ENCODE data around the gene SEH1L.
A peak's percentile ranks its signal among the peaks of the same experiment; 100 is the strongest.
"Not testable (repeated sequence)": the region's sequence is repeated elsewhere in the genome, so short reads cannot be mapped to it uniquely, and the experiment has no call there.

Gene SEH1L

DNA sequence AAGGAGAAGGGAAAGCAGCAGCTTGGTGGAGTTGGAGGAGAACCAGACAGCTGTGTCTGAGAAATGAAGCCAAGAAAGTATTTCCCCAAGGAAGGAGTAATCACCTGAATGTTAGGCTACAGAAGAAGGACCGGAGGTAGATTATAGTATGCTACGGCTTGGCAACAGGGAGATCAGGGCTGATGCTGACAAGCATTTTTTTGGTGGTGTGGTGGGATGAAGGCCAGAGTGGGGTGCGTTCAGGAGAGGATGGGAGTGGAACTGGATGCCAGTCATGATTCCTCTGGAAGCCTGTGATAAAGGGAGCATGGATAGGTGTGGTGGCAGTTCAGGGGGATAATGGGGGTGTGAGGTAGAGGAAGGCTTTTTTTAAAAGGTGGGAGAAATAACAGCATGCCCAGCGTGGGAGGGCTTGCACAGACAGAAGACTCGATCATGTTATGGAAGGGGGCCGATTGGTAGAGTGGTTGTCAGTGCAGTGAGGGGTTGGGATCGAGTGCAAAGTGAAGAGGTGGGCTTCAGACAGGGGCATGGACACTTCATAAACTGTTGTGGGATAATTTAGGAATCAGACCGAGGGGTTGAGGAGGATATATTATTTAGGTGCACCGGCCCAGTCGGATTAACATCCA, 49.0 kb downstream of the SEH1L start:
- DNase-seq = no peak

DNA sequence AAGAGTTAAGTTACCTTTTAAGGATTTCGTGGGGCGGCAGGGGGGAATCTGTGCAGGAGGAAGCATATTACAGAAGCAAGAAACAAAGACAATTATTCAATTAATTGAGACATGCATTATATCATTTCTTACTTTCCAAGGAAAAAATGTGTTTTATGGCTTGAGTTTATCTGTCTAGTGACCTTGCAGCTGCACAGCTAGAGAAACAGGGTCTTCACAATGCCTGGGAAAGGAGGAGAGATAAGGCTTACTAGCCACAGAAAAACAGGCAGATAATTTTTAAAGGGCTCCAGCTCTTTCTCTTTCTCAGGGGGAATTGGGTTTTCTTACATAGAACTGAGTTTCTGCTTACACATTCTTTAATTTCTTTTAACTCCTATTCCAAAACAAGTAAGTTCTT, 49.5 kb downstream of the SEH1L start:
- DNase-seq = not testable (repeated sequence)

DNA sequence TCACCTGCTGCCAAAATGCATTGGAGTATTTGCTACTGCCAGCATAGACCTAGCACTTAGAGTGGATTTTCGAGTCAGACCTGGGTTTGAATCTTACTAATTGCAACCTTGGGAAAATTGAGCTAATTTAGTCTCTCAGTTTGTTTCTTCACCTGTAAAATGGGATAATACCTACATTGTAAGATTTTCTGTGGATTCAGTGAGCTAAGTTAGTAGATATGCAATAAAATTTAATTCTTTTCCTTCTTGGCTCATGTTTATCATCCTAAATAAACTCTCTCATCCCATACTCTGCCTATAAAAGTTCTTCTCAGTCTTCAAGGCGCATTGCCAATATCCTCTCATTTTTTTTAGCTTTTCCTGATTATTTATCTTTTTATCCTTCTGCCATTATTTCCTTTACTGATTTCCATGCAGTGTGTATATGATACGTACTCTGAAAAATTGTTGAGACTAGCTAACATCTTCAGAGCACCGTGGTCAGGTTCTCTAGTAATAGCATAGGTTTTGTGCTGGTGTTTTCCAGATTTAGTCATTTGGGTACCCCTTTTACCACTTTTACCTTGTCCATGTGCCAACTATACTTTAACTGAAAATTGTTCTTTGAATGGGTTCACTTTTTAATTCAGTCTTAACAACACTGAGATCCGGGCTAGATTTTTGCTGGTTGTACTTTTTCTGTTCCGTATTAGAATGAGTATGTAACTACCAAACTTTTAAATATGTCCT, 50.7 kb downstream of the SEH1L start:
- DNase-seq = no peak

DNA sequence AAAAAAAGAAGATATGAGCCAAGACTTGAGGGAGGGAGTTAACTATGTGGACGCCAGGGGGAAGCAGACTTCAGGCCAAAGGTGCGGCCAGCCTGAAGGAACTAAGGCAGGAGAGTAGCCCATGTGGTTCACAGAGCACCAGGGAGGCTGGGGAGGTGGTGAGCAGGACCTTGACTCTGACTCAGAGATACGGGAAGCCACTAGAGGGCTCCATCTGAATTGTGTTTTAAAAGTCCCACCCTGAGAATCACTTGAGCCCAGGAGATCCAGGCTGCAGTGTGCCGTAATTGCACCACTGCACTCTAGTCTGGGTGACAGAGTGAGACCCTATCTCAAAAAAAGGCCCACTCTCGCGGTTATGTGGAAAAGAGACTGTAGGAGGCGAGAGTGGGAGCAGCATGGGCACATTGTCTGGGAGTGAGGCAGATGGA, 55.7 kb downstream of the SEH1L start:
- DNase-seq = peak; percentile 49

DNA sequence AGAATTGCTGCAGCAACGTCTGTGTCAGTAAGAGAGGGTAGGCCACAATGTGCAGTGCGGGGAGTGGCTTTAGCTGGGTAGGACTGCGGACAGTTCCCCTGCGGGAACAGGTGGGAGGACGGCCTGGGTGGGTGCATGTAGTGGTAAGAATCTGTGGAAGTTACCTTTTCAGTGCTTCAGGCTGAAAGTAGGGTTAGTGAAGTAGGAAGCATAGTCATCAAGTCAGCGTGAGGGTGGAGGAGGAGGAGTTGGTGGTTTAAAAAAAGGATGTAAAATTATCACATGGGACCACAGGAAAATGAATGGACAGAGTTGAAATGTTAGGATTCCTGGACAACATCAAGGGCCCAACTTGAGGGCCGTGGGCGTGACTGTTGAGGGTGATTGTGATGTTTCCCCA, 56.6 kb downstream of the SEH1L start:
- no peak for DNase-seq

DNA sequence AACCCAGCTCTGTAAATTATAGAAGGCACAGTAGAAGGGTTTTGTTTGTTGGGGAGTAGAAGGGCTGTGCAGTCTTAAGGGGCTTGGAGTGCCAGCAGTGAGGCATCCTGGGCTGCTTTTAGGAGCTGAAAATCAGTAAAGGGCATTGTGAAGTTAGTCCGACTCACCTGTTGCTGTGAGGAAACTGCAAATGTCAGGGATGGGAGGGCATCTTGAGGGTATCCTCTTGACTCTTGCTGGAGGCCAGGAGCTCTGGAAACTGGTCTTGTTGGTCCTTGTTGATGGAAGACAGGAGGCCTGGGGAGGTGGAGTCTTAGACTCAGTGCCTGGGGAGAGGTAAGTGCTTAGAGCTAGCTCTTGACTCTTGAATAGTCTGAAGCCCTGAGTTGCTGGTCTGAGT, 57.5 kb downstream of the SEH1L start:
- no peak for DNase-seq

DNA sequence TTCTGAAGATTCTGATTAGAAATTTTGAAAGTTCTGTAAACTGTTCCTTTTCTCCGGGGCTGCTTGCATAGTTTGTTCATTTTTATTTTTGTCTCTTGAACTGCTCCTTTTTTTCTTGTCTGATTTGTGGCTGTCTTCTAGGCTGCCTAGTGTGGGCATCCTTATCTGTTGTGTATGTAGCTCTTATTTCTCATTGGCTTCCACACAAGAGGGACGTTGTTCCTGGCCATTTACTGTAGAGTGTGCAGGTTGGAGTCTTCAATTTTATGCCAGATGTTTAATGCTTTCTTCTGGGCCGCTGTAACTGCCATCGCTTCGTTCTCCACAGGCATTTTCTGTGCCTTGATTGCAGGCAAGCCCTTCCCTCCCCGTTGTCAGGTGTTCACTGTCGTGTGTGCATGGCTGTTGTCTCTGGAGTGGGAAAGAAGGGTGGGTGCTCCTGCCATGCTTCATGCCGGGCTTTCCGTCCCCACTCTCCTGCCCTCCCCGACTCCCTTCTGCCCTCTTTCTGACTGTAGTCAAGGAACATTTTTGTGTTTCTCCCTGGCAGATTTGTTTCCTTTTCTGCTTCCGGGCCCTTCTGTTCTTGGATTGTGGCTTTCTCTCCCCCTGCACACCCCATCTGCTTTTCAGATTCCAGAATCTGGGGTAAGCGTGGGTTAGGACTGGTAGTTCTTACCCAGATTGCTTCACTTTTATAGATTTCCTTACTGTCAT, 58.9 kb downstream of the SEH1L start:
- DNase-seq = no peak

DNA sequence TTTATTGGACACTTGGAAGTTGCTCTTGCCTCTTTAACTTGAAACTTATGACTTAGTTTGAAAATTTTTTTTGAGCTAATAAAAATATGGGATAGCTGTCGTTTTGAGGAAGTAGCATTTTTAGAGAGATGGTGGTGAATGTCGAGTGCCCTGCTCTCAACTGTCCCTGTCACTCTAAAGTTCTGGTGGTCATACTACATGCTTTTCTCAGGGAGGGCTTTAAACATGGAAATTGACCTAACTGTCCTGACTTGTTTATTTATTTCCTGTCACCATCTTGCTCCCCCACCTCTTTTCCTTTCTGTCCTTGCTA, 59.4 kb downstream of the SEH1L start:
- DNase-seq = no peak

DNA sequence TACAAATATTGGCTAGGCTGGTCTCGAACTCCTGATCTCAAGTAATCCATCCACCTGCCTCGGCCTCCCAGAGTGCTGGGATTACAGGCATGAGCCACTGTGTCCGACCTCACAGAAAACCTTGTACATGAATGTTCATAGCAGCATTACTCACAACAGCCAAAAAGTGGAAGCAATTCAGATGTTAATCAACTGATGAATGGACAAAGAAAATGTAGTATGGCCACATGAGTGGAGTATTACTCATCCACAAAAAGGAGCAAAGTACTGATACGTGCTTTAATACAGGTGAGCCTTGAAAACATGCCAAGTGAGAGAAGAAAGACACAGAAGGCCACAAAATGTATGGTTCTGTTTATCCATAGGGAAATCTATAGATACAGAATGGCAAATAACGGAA, 63.9 kb downstream of the SEH1L start:
- DNase-seq = no peak

DNA sequence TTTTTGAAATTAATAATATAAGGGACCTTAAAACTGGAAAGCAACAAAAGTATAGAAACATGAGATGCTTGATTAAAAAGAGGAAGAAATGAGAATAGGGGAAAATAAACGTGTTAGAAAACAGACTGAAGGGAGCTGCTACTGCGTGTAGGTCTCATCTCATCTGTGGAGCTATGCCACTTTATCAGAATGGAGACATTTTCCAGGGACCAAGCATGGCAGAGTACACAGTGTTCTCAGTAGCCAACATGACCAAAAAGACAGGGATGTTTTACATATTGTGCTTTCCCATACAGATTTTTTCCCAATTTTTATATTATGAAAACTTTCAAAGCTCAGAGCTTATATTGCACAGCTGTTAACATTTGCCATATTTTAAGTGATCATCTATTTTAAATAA, 66.4 kb downstream of the SEH1L start:
- DNase-seq = no peak

DNA sequence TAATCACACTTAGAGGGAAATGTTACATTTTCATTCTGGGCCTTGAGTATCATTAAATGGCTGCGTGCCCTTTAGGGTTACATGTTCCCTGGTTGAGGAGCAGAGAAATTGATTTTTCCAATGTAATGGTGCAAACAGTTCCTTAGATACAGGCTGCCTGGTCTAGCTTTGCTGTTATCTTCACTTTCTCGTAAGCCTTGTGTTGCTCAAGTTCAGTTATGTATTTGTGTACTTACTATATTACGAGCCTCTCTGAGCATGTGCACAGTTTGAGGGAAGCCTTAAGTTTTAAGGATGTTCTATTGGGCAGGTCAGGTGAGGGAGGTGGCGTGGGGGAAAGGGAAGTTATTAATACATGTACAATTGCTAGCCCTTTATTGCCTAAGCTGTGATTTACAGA, 67.0 kb downstream of the SEH1L start:
- no peak for DNase-seq

DNA sequence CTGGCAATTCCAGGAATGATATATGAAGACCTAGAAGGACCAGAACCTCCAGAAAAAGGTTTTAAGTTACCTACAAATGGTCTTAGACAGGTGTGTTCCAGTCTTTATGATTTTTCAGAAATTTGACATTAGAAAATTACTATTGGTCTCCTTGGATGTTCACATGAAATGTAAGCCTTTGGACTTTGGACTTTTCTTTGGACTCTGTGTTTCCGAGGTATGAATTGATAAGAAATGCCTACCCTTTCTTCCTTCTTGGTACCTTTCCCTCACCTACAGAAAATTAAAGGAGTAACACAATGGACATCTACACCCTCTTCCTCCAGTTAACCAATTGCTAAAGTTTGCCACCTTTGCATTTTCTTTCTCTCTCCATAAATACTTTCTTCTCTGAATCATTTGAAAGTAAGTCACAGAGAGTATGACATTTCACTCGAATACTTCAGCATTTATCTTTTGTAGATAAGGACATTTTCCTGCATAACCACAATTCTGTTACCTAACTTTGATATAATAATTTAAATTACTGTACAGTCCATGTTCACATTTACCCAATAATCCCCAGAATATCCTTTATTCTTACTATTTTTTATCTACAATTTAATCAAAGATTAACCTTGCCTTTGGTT, 69.5 kb downstream of the SEH1L start:
- DNase-seq = no peak

DNA sequence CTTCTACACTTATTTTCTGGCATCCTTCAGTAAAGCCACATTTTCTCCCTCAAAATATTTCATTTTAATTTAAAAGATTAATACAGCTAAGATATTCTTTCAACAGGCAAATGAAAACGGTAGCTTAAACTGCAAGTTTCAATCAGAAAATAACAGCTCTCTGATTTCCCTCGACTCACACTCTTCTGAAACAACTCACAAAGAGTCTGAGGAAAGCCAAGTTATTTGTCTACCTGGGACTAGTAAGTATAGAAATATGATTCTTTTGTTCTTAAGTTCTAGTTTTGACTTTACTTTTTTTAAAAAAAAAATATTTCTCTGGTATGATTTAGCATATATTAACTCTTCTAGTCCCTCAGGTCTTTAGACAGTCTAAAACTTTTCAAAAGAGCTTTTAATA, 70.6 kb downstream of the SEH1L start:
- no peak for DNase-seq

DNA sequence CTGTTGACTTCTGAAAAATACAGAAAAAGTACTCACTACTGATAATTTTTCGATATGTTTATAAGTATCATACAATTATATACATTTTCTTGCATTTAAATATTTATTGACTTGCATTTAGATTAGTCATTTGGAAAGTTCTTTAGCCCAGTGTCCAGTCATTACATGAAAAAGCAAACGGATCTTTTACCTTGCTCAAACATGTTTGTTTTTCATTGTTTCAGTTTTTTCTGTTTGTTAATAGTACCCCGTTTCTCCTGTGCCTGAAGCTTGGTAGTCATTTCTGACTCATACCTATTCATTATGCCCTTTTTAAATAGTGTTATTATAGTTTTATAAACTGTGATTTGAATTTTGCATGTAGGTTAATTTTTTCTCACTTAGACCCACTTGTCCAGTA, 71.5 kb downstream of the SEH1L start:
- no peak for DNase-seq

DNA sequence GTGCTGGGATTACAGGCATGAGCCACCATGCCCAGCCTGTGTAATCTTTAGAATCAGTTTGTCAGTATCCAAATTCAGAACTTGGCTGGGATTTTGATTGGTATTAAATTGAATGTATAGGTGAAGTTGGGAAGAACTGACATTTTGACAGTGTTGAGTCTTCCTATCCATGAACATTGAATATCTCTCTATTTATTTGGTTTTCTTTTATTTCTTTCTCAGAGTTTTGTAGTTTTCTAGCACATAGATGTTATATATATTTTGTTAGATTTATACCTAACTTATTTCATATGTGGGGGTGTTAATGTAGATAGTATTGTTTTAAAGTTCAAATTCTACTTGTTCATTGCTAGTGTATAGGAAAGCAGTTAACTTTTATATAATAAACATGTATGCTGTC, 74.8 kb downstream of the SEH1L start:
- no peak for DNase-seq

DNA sequence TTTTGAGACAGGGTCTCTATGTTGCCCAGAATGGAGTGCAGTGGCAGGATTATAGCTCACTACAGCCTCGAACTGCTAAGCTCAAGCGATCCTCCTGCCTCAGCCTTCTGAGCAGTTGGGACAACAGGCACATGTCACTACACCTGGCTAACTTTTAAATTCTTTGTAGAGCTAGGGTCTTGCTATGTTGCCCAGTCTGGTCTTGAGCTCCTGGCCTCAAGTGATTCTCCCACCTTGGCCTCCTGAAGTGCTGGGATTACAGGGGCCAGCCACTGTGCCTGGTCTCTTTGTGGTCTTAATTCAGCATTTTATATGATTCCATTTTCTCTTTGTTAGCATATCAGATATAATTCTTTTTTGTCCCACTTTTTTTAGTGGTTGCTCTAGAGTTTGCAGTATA, 77.4 kb downstream of the SEH1L start:
- no peak for DNase-seq

DNA sequence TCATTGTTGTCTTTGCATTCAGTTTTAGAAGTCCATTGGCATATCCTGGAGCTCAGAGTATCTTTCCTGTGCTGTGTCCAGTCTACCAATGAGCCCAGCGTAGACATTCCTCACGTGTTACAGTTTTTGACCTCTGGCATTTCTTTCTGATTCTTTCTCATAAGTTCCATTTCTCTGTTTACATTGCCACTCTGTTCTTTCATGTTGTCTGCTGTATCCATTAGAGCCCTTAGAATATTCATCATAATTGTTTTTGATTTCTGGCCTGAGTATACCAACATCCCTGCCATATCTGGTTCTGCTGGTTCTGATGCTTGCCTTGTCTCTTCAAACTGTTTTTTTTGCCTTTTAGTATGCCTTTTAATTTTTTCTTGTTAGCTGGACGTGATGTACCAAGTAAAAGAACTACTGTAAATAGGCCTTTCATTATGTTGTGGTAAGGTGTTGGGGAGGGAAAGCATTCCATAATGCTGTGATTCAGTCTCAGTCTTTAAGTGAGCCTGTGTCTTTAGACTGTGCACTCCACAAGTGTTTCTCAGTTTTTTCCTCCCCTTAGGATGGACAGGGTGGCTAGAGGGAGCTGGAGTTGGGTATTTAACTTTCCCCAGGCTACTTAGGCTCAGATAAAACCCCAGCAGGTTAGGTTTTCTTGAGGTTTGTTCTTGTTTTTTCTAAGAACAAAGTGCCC, 78.9 kb downstream of the SEH1L start:
- no peak for DNase-seq

DNA sequence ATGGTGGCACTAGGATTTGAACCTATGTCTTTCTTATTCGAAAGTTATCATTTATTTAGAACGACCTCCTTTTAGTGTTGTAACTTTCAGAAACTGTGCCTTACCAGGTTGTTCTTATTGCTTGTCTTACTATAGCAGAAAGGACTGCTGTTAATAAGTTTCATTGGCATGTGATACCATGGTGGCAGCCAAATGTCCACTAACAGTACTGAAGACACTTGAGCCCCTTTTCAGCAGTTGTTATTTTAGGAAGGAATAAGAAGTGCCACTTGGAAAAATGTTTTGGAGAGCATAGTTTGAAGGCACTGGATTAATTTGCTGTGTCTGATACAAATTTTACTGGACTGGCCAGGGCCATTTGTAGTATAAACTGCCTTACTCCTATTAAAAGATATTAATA, 81.1 kb downstream of the SEH1L start:
- DNase-seq = no peak

DNA sequence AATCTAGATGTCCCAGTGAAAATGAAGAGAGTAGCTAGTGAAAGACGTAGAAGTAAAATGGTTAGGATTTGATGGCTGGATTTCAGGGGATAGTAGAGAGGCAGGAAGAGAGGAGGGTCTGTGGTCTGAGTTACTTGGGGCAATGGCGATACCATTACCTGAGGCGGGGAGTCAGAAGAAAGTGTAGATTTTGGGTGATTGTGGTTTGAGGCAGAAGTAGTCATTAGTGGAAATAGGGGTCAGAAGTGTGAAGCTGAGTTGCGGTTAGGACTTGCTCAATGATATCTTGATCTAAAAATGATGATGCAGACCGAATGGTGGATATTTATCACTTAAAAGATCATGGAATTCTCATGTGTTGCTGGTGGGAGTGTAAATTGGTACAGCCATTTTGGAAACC, 84.4 kb downstream of the SEH1L start:
- no peak for DNase-seq

DNA sequence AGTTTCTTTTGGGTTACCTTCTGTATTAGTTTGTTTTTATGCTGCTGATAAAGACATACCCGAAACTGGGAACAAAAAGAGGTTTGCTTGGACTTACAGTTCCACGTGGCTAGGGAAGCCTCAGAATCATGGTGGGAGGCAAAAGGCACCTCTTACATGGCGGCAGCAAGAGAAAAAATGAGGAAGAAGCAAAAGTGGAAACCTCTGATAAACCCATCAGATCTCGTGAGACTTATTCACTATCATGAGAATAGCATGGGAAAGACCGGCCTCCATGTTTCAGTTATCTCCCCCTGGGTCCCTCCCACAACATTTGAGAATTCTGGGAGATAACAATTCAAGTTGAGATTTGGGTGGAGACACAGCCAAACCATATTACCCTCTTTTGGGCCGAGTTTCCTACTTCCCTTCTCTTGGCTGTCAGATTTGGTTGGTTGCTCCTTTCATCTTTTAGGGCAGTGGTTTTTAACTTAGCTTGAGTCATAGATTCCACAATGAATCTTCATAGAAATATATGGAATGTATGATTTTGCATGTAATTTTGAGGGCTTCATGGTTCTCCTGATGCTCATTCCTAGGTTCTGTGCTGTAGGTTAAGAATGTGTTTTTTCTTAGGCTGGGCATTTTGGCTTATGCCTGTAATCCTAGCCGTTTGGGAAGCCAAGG, 87.6 kb downstream of the SEH1L start:
- no peak for DNase-seq

DNA sequence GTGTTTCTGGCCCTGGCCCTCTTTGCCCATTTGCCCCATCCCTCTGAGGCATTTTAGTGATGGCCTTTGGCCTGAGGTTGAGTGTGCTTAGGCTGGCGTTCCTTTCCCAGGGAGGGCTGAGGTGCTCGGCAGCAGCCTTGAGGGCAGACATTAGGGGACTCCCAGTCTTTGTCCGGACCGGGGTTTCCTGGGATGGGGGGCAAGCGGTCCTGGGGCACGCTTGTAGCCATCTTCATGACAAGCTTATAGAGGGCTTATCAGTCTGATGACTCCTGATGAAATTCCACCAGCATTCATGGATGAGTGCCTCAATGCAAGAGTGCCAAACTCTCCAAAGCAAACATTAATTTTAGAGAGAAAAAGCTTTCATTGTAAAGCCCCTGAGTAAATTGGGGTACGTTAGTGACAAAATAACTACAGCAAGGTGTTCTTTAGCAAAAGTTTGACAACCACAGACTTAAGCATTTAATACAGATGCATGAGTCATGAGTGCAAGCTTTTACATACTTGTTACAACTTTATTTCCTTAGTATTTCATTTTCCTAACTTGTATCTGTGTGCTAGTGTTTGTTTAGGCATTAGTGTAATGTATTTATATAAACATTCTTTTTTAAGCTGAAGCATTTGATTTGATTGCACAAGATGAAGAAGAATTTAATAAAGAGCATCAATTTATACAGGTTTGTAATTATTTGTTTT, 89.0 kb downstream of the SEH1L start:
- no peak for DNase-seq
